Smooth muscle cell (in vitro differentiated cells): ENCODE measurements around the gene FREM2. TPM values are rescaled to one million over a fixed set of nuclear protein-coding genes. Genes with fewer than 3 reads are reported as not detected.

Experiments
- DNase-seq: peaks from one replicate; lab custom pipeline; 2025; ENCODE audit not compliant: unreplicated experiment; lab: John Stamatoyannopoulos, UW
- H2AFZ ChIP-seq: fragments of 200-600 bp; sonication (generic); 2 replicates; pipeline ENCODE4 v1.6.0; 2016; ENCODE audit warnings: antibody characterized with exemption, low read depth, mild to moderate bottlenecking
- H3F3A ChIP-seq: fragments of 200-600 bp; sonication (generic); 2 replicates; pipeline ENCODE4 v1.6.0; 2017; ENCODE audit warnings: antibody characterized with exemption, low read depth
- H3K27ac ChIP-seq: fragments of 200-600 bp; sonication (generic); 2 replicates; pipeline ENCODE4 v1.5.1; 2016; ENCODE audit warnings: low read depth, mild to moderate bottlenecking
- H3K27me3 ChIP-seq: fragments of 200-600 bp; sonication (generic); 2 replicates; pipeline ENCODE4 v1.6.1; 2016; ENCODE audit warnings: low read depth, mild to moderate bottlenecking
- H3K36me3 ChIP-seq: fragments of 200-600 bp; sonication (generic); 2 replicates; pipeline ENCODE4 v1.5.1; 2016; ENCODE audit warnings: low read depth
- H3K4me1 ChIP-seq: fragments of 200-600 bp; sonication (generic); 2 replicates; pipeline ENCODE4 v1.5.1; 2016; ENCODE audit warnings: low read depth
- H3K4me2 ChIP-seq: fragments of 200-600 bp; sonication (generic); 2 replicates; pipeline ENCODE4 v1.6.0; 2016; ENCODE audit warnings: mild to moderate bottlenecking
- H3K4me3 ChIP-seq: fragments of 200-600 bp; sonication (generic); 2 replicates; pipeline ENCODE4 v1.5.1; 2016; ENCODE audit warnings: mild to moderate bottlenecking
- H3K79me2 ChIP-seq: fragments of 200-600 bp; sonication (generic); 2 replicates; pipeline ENCODE4 v1.6.0; 2016; ENCODE audit warnings: low read depth, mild to moderate bottlenecking
- H3K9ac ChIP-seq: fragments of 200-600 bp; sonication (generic); 2 replicates; pipeline ENCODE4 v1.6.0; 2016; ENCODE audit warnings: low read depth
- H3K9me3 ChIP-seq: fragments of 200-600 bp; sonication (generic); replicated peaks from 2 replicates; pipeline ENCODE4 v1.5.1; 2016; ENCODE audit warnings: low read depth
- H4K20me1 ChIP-seq: fragments of 200-600 bp; sonication (generic); 2 replicates; pipeline ENCODE4 v1.6.0; 2016; ENCODE audit warnings: low read depth
- CTCF ChIP-seq: fragments of 200-600 bp; sonication (generic); IDR thresholded peaks from 2 replicates; pipeline ENCODE4 v1.5.1; 2017; ENCODE audit warnings: borderline replicate concordance, mild to moderate bottlenecking, antibody characterized with exemption; ENCODE audit not compliant: insufficient read depth, poor library complexity, severe bottlenecking
- WGBS: methylation state at CpG from one replicate; pipeline ENCODE4 v1.1.7; 2016; ENCODE audit warnings: low lambda C conversion rate; 5-methylcytosine and 5-hydroxymethylcytosine counted together
- polyA plus RNA-seq: library from polyadenylated mRNA; unstranded; fragments of >200 nt; fragmentation: Nextera tagmentation; extraction: Ambion mirVana; gene quantifications from 2 replicates; pipeline ENCODE4 v1.2.1, GENCODE V29; 2016
- total RNA-seq: library from RNA; depleted of rRNA; stranded (reverse); fragments of >200 nt; gene quantifications from 2 replicates; pipeline ENCODE4 v1.2.3, GENCODE V29; 2014

FREM2 gene
- total and polyA plus RNA-seq, 2 experiments from 2014 or later, result 2.7 TPM; not detected in 1

GRCh38 chr13:38888309-38888708 lies 201.4 kb downstream of the FREM2 start:
- Histone ChIP-seq H2AFZ (no peak overlapping the region), H3K27me3 (no peaks in the 10 kb centered on the region), H3K9ac (no peak overlapping the region), H3K79me2 (no peaks in the 10 kb centered on the region), H3F3A (no peaks in the 10 kb centered on the region), H3K36me3 (no peaks in the 10 kb centered on the region), H3K9me3 (no peaks in the 10 kb centered on the region), H3K27ac (no peak overlapping the region), H4K20me1 (no peaks in the 10 kb centered on the region), H3K4me1 (peaks cover 9% of the 10 kb centered on the region), H3K4me2 (no peak overlapping the region), H3K4me3 (no peak overlapping the region)
- 61% methylated on average over 4 of the region's 4 CpGs for WGBS
- TF ChIP-seq CTCF, result no peak
- no peak for DNase-seq

GRCh38 chr13:38895075-38895474 lies 208.2 kb downstream of the FREM2 start:
- DNase-seq, result no peak
- H3K4me2 ChIP-seq, result no peak overlapping the region
- H2AFZ ChIP-seq, result no peak overlapping the region
- no peaks in the 10 kb centered on the region for H3K4me1 ChIP-seq
- no peaks in the 10 kb centered on the region for H3K79me2 ChIP-seq
- H4K20me1 ChIP-seq, result no peaks in the 10 kb centered on the region
- no peaks in the 10 kb centered on the region for H3K9me3 ChIP-seq
- 100% methylated on average over 1 of the region's 1 CpG for WGBS
- no peak overlapping the region for H3K9ac ChIP-seq
- no peaks in the 10 kb centered on the region for H3K36me3 ChIP-seq
- no peak for TF ChIP-seq CTCF
- no peaks in the 10 kb centered on the region for H3K27me3 ChIP-seq
- no peak overlapping the region for H3K27ac ChIP-seq
- no peaks in the 10 kb centered on the region for H3F3A ChIP-seq
- no peak overlapping the region for H3K4me3 ChIP-seq

GRCh38 chr13:38897521-38897920 lies 210.6 kb downstream of the FREM2 start:
- Histone ChIP-seq H3K27me3 (no peaks in the 10 kb centered on the region), H3K79me2 (no peaks in the 10 kb centered on the region), H3K9ac (no peak overlapping the region), H3K4me2 (no peak overlapping the region), H3K9me3 (no peaks in the 10 kb centered on the region), H4K20me1 (no peaks in the 10 kb centered on the region), H3K36me3 (no peaks in the 10 kb centered on the region), H3K4me1 (no peaks in the 10 kb centered on the region), H2AFZ (no peak overlapping the region), H3K4me3 (no peak overlapping the region), H3K27ac (no peak overlapping the region), H3F3A (no peaks in the 10 kb centered on the region)
- no peak for TF ChIP-seq CTCF
- no peak for DNase-seq
- 85% methylated on average over 6 of the region's 6 CpGs for WGBS

- no peaks in the 10 kb centered on the region for H4K20me1 ChIP-seq
- H3K36me3 ChIP-seq, result no peaks in the 10 kb centered on the region
- H3K4me3 ChIP-seq, result no peak overlapping the region
- DNase-seq, result no peak
- H3K27ac ChIP-seq, result no peak overlapping the region
- H3K79me2 ChIP-seq, result no peaks in the 10 kb centered on the region
- TF ChIP-seq CTCF, result no peak
- WGBS, result 23% methylated on average over 2 of the region's 2 CpGs
- no peak overlapping the region for H2AFZ ChIP-seq
- H3K4me1 ChIP-seq, result no peaks in the 10 kb centered on the region
- no peak overlapping the region for H3K4me2 ChIP-seq
- H3K9me3 ChIP-seq, result no peaks in the 10 kb centered on the region
- H3K27me3 ChIP-seq, result no peaks in the 10 kb centered on the region
- H3F3A ChIP-seq, result no peaks in the 10 kb centered on the region
- H3K9ac ChIP-seq, result no peak overlapping the region
These were observed 211.6 kb downstream of the FREM2 start for GRCh38 chr13:38898481-38898880.
